K562 (cell line): ENCODE results near the gene MGA. TPM values are rescaled to one million over a fixed set of nuclear protein-coding genes. Genes with fewer than 3 reads are reported as not detected.

Source experiments
- ATAC-seq: fragments of 200-7000 bp; cut with Tn5 transposase; 3 replicates; pipeline ENCODE4 v1.9.1; 2020; ENCODE audit warnings: moderate library complexity
- BruUV-seq: library from RNA; stranded (reverse); fragments of 400-500 nt; replicated peaks from 2 replicates; lab custom pipeline; 2021; lab: Mats Ljungman, UMichigan
- CTCF ChIA-PET: fragments of 300-600 bp; formaldehyde crosslinking; extraction: SDS; loops from one replicate; lab custom pipeline; 2021; ENCODE audit warnings: low intra/inter-chr PET ratio; lab: Yijun Ruan, JAX
- POLR2A ChIA-PET: fragments of 300-600, 350-650 bp; sonication (Branson Sonifier 250); formaldehyde crosslinking; extraction: SDS; loops from one replicate; lab custom pipeline; 2021; ENCODE audit warnings: antibody characterized with exemption, inconsistent platforms; lab: Yijun Ruan, JAX
- DNase-seq, 4 experiments: peaks; one replicate each; pipeline versions ENCODE4 v3.0.0 to v3.0.0-alpha.2; 2011 to 2018; ENCODE audit warnings: low spot score in 3 of 4, mixed read lengths in 3 of 4; ENCODE audit errors: extremely low read depth in 1 of 4
- FAIRE-seq: peaks from 2 replicates; lab custom pipeline; 2011; peaks lifted over from hg19 to GRCh38; lab: Jason Lieb, UNC
- H2AFZ ChIP-seq: 2 replicates; pipeline ENCODE4 v1.6.0; 2011; ENCODE audit warnings: low read depth, low read length, control low read depth, inconsistent platforms
- H3K27ac ChIP-seq: fragments of 200-600 bp; 3 replicates; pipeline ENCODE4 v1.8.0; 2011; ENCODE audit warnings: low read depth, mild to moderate bottlenecking, control low read depth, inconsistent platforms, low read length, moderate library complexity, mixed read lengths; ENCODE audit errors: extremely low read depth
- H3K27me3 ChIP-seq, 2 experiments: fragments of 300-600 bp in 1 of 2; 2 replicates in 1 of 2; 3 replicates in 1 of 2; pipeline versions ENCODE4 v1.6.0 to v1.8.0; 2011; ENCODE audit warnings: inconsistent platforms in 2 of 2, low read length in 2 of 2, mild to moderate bottlenecking in 1 of 2, mixed read lengths in 1 of 2, moderate library complexity in 1 of 2; ENCODE audit not compliant: control insufficient read depth in 2 of 2, insufficient read depth in 2 of 2
- H3K36me3 ChIP-seq: fragments of 300-600 bp; 3 replicates; pipeline ENCODE4 v1.8.0; 2011; ENCODE audit warnings: mild to moderate bottlenecking, low read length, inconsistent platforms; ENCODE audit not compliant: control insufficient read depth, insufficient read depth
- H3K4me1 ChIP-seq, 2 experiments: fragments of 200-600 bp in 1 of 2; replicated peaks in 1 of 2; 2 replicates in 1 of 2; 3 replicates in 1 of 2; pipeline versions ENCODE4 v1.5.1 to v1.8.0; 2011; ENCODE audit warnings: inconsistent platforms in 2 of 2, low read length in 2 of 2, mild to moderate bottlenecking in 1 of 2, mixed read lengths in 1 of 2, moderate library complexity in 1 of 2; ENCODE audit not compliant: control insufficient read depth in 2 of 2, insufficient read depth in 2 of 2
- H3K4me2 ChIP-seq: 2 replicates; pipeline ENCODE4 v1.6.1; 2011; ENCODE audit warnings: low read length, control low read depth, inconsistent platforms, mixed read lengths; ENCODE audit not compliant: insufficient read depth
- H3K4me3 ChIP-seq: fragments of 200-600 bp; sonication (generic), shearing (Covaris generic); 2 replicates; pipeline ENCODE4 v1.5.1; 2016; ENCODE audit warnings: control low read depth, inconsistent platforms
- H3K79me2 ChIP-seq: fragments of 200-600 bp; 3 replicates; pipeline ENCODE4 v1.8.0; 2011; ENCODE audit warnings: low read length, inconsistent platforms; ENCODE audit not compliant: control insufficient read depth, insufficient read depth
- H3K9ac ChIP-seq, 2 experiments: 2 replicates each; pipeline versions ENCODE4 v1.6.0 to v1.6.1; 2011; ENCODE audit warnings: low read depth in 2 of 2, low read length in 2 of 2, control low read depth in 1 of 2, inconsistent platforms in 1 of 2, mild to moderate bottlenecking in 1 of 2, mixed read lengths in 1 of 2; ENCODE audit not compliant: insufficient read depth in 1 of 2
- H3K9me1 ChIP-seq: one replicate; pipeline ENCODE4 v1.6.0; 2011; ENCODE audit warnings: inconsistent platforms, mild to moderate bottlenecking, low read length, moderate library complexity; ENCODE audit not compliant: control insufficient read depth, insufficient read depth
- H3K9me3 ChIP-seq: replicated peaks from 2 replicates; pipeline ENCODE4 v1.5.1; 2011; ENCODE audit warnings: low read depth, low read length, inconsistent platforms; ENCODE audit not compliant: control insufficient read depth, insufficient read depth
- H4K20me1 ChIP-seq: replicated peaks from 2 replicates; pipeline ENCODE4 v1.6.1; 2011; ENCODE audit warnings: low read length, inconsistent platforms, mixed read lengths; ENCODE audit not compliant: control insufficient read depth, insufficient read depth
- ATF1 ChIP-seq, 2 experiments: fragments of 450-650 bp in 1 of 2; IDR thresholded peaks; 2 replicates each; pipeline ENCODE4 v1.6.1; 2016; ENCODE audit warnings: missing compliant biosample characterization in 1 of 2, missing genetic modification characterization in 1 of 2
- C11orf30 ChIP-seq: fragments of 450-650 bp; IDR thresholded peaks from 2 replicates; pipeline ENCODE4 v1.6.1; 2016; ENCODE audit warnings: low read depth, mild to moderate bottlenecking
- DEAF1 ChIP-seq: fragments of 450-650 bp; formaldehyde crosslinking; IDR thresholded peaks from 2 replicates; pipeline ENCODE4 v1.4.0; 2020; ENCODE audit warnings: mild to moderate bottlenecking, moderate library complexity
- FOXJ3 ChIP-seq: sonication (generic); formaldehyde crosslinking; IDR thresholded peaks from 2 replicates; pipeline ENCODE4 v1.4.0; 2020; ENCODE audit warnings: mild to moderate bottlenecking, missing genetic modification reagents
- POLR2AphosphoS5 ChIP-seq: IDR thresholded peaks from 2 replicates; pipeline ENCODE4 v1.6.1; 2011; ENCODE audit warnings: mild to moderate bottlenecking, low read depth, low read length, moderate library complexity; ENCODE audit not compliant: control insufficient read depth, insufficient read depth
- TFAM ChIP-seq: fragments of 250-450 bp; sonication (Bioruptor Pico); conservative IDR thresholded peaks from 2 replicates; pipeline ENCODE4 v1.5.0; 2021; ENCODE audit warnings: mild to moderate bottlenecking, moderate library complexity
- WGBS: fragments of 100-300 bp; shearing (Covaris generic); methylation state at CpG from one replicate; pipeline ENCODE4 v1.1.6; 2016; ENCODE audit warnings: low coverage, mixed read lengths; ENCODE audit not compliant: insufficient coverage; ENCODE audit errors: missing lambda C conversion rate; 5-methylcytosine and 5-hydroxymethylcytosine counted together
- in situ Hi-C: fragments of 300-500 bp; cut with MboI; formaldehyde crosslinking; loops from 4 replicates; pipeline ENCODE4 v1.15.0; 2018; ENCODE audit warnings: inconsistent platforms, mixed read lengths
- intact Hi-C: fragments of 100-400 bp; cut with micrococcal nuclease; formaldehyde crosslinking; loops from 2 replicates; pipeline ENCODE4 v1.14.2; 2022
- polyA plus RNA-seq, 8 experiments: library from polyadenylated mRNA; depleted of rRNA in 4 of 8; stranded (reverse) in 5 of 8; unstranded in 3 of 8; fragments of >200 nt; fragmentation: Nextera tagmentation in 2 of 8; fragmentation: Illumina TruSeq in 1 of 8; extraction: Ambion mirVana in 2 of 8; extraction: Trizol in 1 of 8; gene quantifications; 2 replicates each; pipeline versions ENCODE4 v1.2.1 to v1.2.3, GENCODE V29; 2011 to 2014; ENCODE audit warnings: inconsistent platforms in 1 of 8, missing spikeins in 1 of 8
- total RNA-seq, 7 experiments: library from RNA; depleted of rRNA in 6 of 7; stranded (reverse); fragments of >200 nt in 6 of 7; fragmentation: Illumina TruSeq in 2 of 7; extraction: Trizol in 2 of 7; gene quantifications; 2 replicates each; pipeline versions ENCODE4 v1.2.1 to v1.2.3, GENCODE V29; 2011 to 2021; ENCODE audit warnings: low replicate concordance in 1 of 7
- TF ChIP-seq, protein P1 (sequence below), 2 experiments: fragments of 450-650 bp in 1 of 2; sonication (generic) in 1 of 2; formaldehyde crosslinking; conservative IDR thresholded peaks; 2 replicates each; pipeline versions ENCODE4 v1.4.0 to v1.8.1; 2020 to 2022; ENCODE audit warnings: mild to moderate bottlenecking in 1 of 2, missing genetic modification reagents in 1 of 2
- TF ChIP-seq, protein P2 (sequence below), 3 experiments: IDR thresholded peaks in 2 of 3; conservative IDR thresholded peaks in 1 of 3; 2 replicates each; pipeline ENCODE4 v1.5.1; 2011 to 2012; ENCODE audit warnings: low read length in 3 of 3, mild to moderate bottlenecking in 3 of 3, control low read depth in 2 of 3, improper control_type of control experiment in 1 of 3, inconsistent platforms in 1 of 3, low read depth in 1 of 3, mixed read lengths in 1 of 3, moderate library complexity in 1 of 3; ENCODE audit not compliant: insufficient read depth in 2 of 3

MGA gene
- total and polyA plus RNA-seq, 9 of the 15 experiments (the other 6 are each of a cell fraction or from before 2014, with no cell fraction given), result 4.7 to 56.1 (median 21.1) TPM

- H3K27me3 ChIP-seq, result no peaks in the 10 kb centered on the region
- no peak overlapping the region for H3K4me2 ChIP-seq
- FAIRE-seq, result no peak
- BruUV-seq, result no TSS peak
- TF ChIP-seq FOXJ3 (CRISPR knock-in tag), result no peak
- TF ChIP-seq ATF1 (CRISPR knock-in tag; IDR thresholded peaks at IDR 0.05), result no peak
- no peak for TF ChIP-seq ATF1 (tag; IDR thresholded peaks at IDR 0.05)
- no peak for DNase-seq
- H3K36me3 ChIP-seq, result peaks cover 80% of the 10 kb centered on the region
- H3K9ac ChIP-seq, result no peak overlapping the region
- H3K4me1 ChIP-seq, result no peaks in the 10 kb centered on the region
- in situ Hi-C loops, result no loop called here
- no peaks in the 10 kb centered on the region for H4K20me1 ChIP-seq
- no peaks in the 10 kb centered on the region for H3K9me3 ChIP-seq
- no peak overlapping the region for H2AFZ ChIP-seq
- 74% methylated on average over 2 of the region's 2 CpGs for WGBS
- intact Hi-C loops, result no loop called here
- ChIA-PET POLR2A (interaction anchor here (0.6 kb wide), 1 partner anchor 263 kb away, joined by 4 read pairs; no protein-coding TSS in a partner anchor), CTCF (no interaction called here)
- peaks cover 2% of the 10 kb centered on the region; the same call in 2 of the 3 replicates for H3K79me2 ChIP-seq
- no peaks in the 10 kb centered on the region for H3K9me1 ChIP-seq
- no peak for ATAC-seq
- H3K4me3 ChIP-seq, result no peak overlapping the region
- H3K27ac ChIP-seq, result no peak overlapping the region
Observed at GRCh38 chr15:41756198-41756597, 96.0 kb downstream of the MGA start.

GRCh38 chr15:41772720-41773331 lies 112.6 kb downstream of the MGA start:
- intact Hi-C loops (loop anchor here (1.0 to 5.0 kb wide), 3 partner anchors 38 to 216 kb away; partner anchors contain the start of gene TYRO3), in situ Hi-C loops (loop anchor here (5.0 kb wide), 1 partner anchor 39 kb away; no protein-coding TSS in a partner anchor)
- no peak overlapping the region for H3K9ac ChIP-seq
- ATAC-seq, result peak; percentile 28
- H4K20me1 ChIP-seq, result no peaks in the 10 kb centered on the region; the same call in 1 of the 2 replicates
- peak overlapping the region; percentile 70; the same call in 1 of the 3 replicates for H3K27ac ChIP-seq
- peak; percentile 35 to 70 (median 60) for DNase-seq
- no peaks in the 10 kb centered on the region for H3K9me3 ChIP-seq
- 47% methylated on average over 8 of the region's 8 CpGs for WGBS
- H3K79me2 ChIP-seq, result peaks cover 9% of the 10 kb centered on the region
- FAIRE-seq, result peak; percentile 90
- peak overlapping the region; percentile 80; the same call in 1 of the 2 replicates for H3K4me2 ChIP-seq
- no TSS peak for BruUV-seq
- no peaks in the 10 kb centered on the region; a peak in 1 of 5 replicates for H3K27me3 ChIP-seq
- POLR2A ChIA-PET, result interaction anchor here (1.2 to 2.6 kb wide), 6 partner anchors 8 to 131 kb away, joined by 3 to 15 read pairs (median 4); no protein-coding TSS in a partner anchor
- no peak overlapping the region for H3K4me3 ChIP-seq
- peaks cover 14% of the 10 kb centered on the region; the same call in 1 of the 3 replicates for H3K36me3 ChIP-seq
- no peaks in the 10 kb centered on the region for H3K9me1 ChIP-seq
- CTCF ChIA-PET, result interaction anchor here (0.5 to 5.6 kb wide), 5 partner anchors 38 to 132 kb away, joined by 3 to 98 read pairs (median 3); no protein-coding TSS in a partner anchor
- peaks cover 12 to 27% of the 10 kb centered on the region in 2 experiments for H3K4me1 ChIP-seq
- H2AFZ ChIP-seq, result 0 out of 2 replicates have a peak overlapping the region, but pooled peaks have one; percentile 76
- TF ChIP-seq TFAM (CRISPR knock-in tag), result no peak
- TF ChIP-seq, protein P1, sequence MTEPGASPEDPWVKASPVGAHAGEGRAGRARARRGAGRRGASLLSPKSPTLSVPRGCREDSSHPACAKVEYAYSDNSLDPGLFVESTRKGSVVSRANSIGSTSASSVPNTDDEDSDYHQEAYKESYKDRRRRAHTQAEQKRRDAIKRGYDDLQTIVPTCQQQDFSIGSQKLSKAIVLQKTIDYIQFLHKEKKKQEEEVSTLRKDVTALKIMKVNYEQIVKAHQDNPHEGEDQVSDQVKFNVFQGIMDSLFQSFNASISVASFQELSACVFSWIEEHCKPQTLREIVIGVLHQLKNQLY (CRISPR knock-in tag; conservative IDR thresholded peaks at IDR 0.05), result no peak
- no peak for TF ChIP-seq C11orf30
- TF ChIP-seq DEAF1 (CRISPR knock-in tag), result 0 out of 2 replicates have a peak, but pooled peaks have one; percentile 28
- TF ChIP-seq, protein P2, sequence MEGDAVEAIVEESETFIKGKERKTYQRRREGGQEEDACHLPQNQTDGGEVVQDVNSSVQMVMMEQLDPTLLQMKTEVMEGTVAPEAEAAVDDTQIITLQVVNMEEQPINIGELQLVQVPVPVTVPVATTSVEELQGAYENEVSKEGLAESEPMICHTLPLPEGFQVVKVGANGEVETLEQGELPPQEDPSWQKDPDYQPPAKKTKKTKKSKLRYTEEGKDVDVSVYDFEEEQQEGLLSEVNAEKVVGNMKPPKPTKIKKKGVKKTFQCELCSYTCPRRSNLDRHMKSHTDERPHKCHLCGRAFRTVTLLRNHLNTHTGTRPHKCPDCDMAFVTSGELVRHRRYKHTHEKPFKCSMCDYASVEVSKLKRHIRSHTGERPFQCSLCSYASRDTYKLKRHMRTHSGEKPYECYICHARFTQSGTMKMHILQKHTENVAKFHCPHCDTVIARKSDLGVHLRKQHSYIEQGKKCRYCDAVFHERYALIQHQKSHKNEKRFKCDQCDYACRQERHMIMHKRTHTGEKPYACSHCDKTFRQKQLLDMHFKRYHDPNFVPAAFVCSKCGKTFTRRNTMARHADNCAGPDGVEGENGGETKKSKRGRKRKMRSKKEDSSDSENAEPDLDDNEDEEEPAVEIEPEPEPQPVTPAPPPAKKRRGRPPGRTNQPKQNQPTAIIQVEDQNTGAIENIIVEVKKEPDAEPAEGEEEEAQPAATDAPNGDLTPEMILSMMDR (IDR thresholded peaks at IDR 0.05 in 2 of 3, conservative IDR thresholded peaks at IDR 0.05 in 1 of 3; ENCODE audit: insufficient read depth in 2 of 3, low read depth in 1 of 3, low read length in 3 of 3), result peak; percentile 70 to 84 (median 74)
- 0 out of 2 replicates have a peak, but pooled peaks have one; percentile 29 for TF ChIP-seq POLR2AphosphoS5
